Measurements from ENCODE around the gene B3GALNT1.

DNA sequence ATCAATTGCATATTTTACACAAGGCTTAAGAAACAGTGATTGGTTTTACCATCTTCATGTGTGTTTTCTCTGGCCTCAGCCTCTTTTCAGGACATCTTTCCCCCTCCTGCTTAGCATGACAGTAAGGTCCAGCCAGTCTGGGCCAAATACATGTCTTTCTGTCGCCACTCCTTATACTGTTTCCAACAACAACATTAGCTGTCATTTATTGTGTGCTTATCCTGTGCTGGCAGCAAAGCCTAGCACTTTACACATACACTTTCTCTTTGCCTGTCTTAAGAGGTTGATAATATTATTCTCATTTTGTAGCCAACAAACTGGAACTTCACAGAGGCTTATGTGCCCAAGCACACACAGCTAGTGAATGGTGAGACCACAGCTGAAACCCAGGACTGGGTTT is 37.8 kb downstream of the B3GALNT1 start:
- no peak for TF ChIP-seq POLR2A (IDR thresholded peaks at IDR 0.05)
- TF ChIP-seq, protein P1, sequence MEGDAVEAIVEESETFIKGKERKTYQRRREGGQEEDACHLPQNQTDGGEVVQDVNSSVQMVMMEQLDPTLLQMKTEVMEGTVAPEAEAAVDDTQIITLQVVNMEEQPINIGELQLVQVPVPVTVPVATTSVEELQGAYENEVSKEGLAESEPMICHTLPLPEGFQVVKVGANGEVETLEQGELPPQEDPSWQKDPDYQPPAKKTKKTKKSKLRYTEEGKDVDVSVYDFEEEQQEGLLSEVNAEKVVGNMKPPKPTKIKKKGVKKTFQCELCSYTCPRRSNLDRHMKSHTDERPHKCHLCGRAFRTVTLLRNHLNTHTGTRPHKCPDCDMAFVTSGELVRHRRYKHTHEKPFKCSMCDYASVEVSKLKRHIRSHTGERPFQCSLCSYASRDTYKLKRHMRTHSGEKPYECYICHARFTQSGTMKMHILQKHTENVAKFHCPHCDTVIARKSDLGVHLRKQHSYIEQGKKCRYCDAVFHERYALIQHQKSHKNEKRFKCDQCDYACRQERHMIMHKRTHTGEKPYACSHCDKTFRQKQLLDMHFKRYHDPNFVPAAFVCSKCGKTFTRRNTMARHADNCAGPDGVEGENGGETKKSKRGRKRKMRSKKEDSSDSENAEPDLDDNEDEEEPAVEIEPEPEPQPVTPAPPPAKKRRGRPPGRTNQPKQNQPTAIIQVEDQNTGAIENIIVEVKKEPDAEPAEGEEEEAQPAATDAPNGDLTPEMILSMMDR (IDR thresholded peaks at IDR 0.05), result no peak

Data from gastroesophageal sphincter (tissue), 3 donors.